Measurements from ENCODE around the gene RPTOR.
A peak's percentile ranks its signal among the peaks of the same experiment; 100 is the strongest.

The RPTOR gene

GRCh38 chr17:80995131-80995530, 450.5 kb downstream of the RPTOR start:
- no peak for DNase-seq

- no peak for DNase-seq
Measured at GRCh38 chr17:80996422-80997305, 452.0 kb downstream of the RPTOR start.

- DNase-seq, result no peak
Measured at GRCh38 chr17:80997424-80998117, 452.9 kb downstream of the RPTOR start.

DNA sequence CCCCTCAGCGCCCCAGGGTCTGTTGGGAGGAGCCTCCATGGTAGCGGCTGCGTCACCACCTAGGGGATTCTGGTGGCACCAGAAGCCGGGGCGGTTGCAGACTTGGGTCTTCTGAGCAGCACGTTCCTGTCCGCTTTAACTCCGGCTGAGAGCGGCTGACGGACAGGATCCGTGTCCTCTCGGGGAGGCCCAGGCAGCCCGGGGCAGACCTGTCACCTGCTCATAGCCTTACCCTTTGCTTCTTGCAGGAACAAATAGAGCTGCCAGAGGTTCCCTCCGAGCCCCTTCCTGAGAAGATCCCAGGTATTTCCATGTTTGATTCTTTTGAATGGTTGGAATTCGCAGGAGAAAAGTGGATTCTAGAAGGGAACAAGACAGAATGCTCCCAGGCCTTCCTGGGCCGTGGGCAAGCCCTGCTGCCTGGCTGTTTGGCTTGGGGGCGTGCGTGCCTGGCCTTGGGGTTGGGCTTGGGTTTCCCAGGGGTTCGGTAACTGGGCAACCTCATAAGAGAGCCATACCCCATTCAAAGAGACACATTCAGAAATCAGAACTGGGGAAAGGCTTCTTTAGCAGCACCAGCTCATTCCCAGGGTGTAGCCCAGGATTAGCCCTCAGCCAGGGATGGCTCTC, 453.6 kb downstream of the RPTOR start:
- no peak for DNase-seq

GRCh38 chr17:80998748-80999535, 454.3 kb downstream of the RPTOR start:
- DNase-seq, result no peak

DNA sequence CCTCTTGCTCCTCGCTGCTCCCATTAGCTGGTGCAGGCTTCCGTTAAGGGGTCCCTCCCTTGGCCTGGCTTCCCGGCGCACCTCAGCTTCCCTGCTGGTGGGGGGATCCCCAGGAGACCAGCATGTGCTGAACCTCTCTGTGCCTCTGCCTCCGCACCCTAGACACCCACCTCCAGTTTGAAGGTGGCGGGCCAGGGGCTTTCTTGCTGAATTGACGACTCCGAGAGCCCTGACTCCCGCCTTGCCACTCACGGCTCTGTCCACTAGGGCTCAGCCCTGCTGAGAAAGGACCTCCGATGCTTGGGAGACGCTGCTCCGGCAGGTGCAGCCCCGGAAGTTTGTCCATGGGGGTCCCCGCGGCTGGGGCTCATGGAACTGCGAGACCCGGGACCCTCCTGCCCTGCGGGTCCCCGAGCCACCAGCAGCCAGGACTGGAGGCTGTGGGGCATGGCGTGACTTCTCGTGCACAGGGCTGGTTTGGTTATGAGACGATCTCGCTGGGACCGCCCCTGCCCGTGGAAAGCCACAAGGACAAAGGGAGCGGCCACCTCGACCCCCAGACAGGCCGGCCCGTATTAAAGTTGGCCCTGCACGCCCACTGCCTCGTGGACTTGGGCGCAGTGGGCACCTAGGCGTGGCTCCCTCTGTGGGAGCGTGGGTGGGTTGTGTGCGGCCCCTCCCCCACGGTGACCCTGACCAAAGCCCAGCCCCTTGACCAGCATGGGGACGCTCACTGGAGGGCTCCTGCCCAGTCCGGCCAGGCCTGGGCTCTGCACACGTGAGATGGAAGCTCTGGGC, 455.1 kb downstream of the RPTOR start:
- no peak for DNase-seq

DNA sequence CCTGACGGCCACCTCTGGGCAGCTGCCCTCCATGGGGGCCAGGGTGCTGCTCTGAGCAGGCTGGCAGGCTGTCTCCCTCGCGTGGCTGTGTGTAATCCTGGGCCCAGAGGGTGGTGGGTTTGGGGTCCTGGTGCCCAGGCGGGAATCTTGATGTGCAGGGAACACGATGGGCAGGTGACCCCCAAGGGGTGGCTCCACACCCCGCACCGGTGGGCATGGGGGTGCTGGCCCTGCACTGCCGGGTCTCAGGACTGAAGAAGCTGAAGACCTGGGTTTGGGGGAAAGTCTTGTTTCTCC, 455.6 kb downstream of the RPTOR start:
- DNase-seq, result no peak

DNA sequence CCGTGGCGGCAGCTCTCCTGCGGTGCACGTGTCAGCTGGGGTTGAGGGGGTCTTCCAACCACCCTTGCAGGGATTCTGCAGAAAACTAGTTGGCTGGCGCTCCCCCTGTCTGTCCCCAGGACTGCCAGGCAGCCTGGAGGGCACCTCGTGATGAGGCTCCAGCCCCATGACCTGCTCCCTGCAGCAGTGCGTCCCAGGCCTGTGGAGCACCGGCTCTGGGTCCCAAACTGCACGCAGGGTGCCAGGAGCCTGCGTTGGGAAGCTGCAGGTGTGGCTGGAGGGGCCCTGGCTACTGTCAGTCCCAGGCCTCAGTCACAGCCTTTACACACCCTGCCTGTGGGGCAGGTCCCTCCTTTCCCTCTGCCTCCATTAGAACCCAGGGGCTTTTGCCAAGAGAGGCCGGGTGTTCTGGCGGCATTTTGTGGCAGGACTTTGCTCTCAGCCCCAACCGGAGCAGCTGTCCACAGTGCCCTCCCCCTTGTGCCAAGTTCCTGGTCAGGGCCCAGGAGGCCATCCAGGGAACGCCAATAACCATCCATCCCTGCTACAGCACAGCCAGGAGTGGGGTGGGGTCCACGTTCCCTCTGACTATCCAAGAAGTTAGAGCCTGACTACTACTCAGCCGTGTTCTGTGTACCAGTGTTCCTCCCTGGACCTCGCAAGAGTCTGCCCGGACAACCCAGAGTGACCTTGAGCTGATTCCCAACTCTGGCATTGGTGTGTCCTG, 456.2 kb downstream of the RPTOR start:
- DNase-seq, result no peak

DNA sequence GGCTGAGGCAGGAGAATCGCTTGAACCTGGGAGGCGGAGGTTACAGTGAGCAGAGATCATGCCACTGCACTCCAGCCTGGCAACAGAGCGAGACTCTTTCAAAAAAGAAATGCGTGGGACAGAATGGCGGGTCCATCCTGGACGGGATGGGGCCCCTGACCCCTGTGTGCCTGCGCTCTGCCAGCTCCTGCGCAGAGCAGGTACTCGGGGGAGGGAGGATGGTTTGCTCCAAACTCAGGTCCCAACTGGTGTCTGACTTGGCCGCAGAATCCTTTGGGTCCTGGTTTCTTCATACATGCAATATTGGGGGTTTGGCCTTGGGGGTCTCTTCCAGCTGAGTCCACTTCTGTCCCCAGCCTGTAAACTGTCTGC, 457.4 kb downstream of the RPTOR start:
- no peak for DNase-seq

- DNase-seq, result no peak
Measured at GRCh38 chr17:81002409-81003361, 458.0 kb downstream of the RPTOR start.

GRCh38 chr17:81003711-81004475, 459.3 kb downstream of the RPTOR start:
- no peak for DNase-seq

GRCh38 chr17:81006891-81007290, 462.3 kb downstream of the RPTOR start:
- DNase-seq, result no peak

GRCh38 chr17:81008140-81008539, 463.5 kb downstream of the RPTOR start:
- DNase-seq, result no peak

DNA sequence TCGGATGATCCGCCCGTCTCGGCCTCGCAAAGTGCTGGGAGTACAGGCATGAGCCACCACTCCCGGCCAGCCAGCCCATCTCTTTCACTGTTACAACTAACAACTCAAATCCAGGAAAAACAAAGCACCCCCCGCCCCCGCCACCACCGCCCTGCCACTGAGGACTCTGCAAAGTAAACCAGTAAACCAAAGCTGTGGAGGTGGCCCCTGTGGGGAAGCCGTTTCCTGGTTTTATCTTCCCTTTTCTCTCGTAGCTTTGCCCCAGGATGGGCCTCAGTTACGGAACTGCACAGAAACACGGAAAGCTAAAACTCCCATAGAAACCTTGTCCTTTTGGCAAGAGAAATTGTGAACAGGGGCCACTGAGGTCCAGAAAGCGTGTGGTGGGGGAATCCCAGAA, 464.5 kb downstream of the RPTOR start:
- no peak for DNase-seq

GRCh38 chr17:81010935-81011334, 466.3 kb downstream of the RPTOR start:
- no peak for DNase-seq

- DNase-seq, result peak; percentile 16
Measured at GRCh38 chr17:81011951-81012350, 467.3 kb downstream of the RPTOR start.

- no peak for DNase-seq
Measured at GRCh38 chr17:81012574-81013447, 468.2 kb downstream of the RPTOR start.

- no peak for DNase-seq
Measured at GRCh38 chr17:81013642-81014041, 469.0 kb downstream of the RPTOR start.

DNA sequence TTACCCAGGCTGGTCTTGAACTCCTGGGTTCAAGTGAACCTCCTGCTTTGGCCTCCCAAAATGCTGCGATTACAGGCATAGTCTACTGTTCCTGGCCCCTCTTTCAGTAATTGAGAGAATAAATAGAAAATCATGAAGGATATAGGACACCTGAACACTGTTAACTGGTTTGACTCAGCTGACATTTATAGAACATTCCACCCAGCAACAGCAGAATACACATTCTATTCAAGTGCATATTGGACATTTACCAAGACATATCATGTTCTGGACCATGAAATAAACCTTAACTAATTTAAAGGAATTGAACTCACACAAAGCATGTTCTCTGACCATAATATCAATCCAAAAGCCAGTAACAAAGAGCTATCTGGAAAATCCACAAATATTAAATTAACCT, 470.5 kb downstream of the RPTOR start:
- DNase-seq, result no peak

Data from NCI-H226 (cell line).